ENCODE measurements around the gene TXNL1.
A peak's percentile ranks its signal among the peaks of the same experiment; 100 is the strongest.

The TXNL1 gene

DNA sequence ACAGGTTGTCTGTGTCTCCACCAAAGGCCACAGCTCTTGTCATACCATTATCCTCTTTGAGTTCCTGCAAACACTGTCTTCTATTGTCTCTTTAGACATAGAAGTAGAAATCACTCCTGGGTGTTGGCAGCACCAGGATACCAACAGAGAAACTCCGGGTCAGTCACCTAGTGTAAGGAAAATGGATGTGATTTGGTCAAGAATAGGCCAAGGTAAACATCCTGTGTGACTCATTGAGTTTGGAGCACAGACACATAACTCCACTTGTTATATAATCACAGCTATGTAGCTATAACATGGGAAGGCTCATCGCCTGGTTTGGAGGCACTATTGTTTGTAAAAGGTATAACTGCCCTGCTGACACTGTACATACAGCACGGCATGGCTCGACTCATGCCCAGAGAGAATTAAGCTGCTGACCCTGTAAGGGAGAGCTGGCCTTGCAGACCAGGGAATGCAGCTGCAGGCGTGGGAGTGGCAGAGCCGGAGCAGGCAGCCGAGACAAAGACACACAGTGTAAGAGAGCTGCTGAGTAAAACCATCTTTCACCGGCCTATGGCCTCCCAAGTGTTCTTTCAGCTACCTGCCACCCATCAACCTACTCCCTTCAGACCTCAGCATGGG is 3.4 kb upstream of the TXNL1 start:
- Histone ChIP-seq H3K36me3 (ENCODE audit: control insufficient read depth, insufficient read depth, low read length, severe bottlenecking) (no peaks in the 10 kb centered on the region), H3K9me3 (ENCODE audit: control insufficient read depth, low read length) (no peaks in the 10 kb centered on the region), H3K4me1 (ENCODE audit: control insufficient read depth, insufficient read depth, low read length) (peaks cover 5% of the 10 kb centered on the region), H3K4me3 (ENCODE audit: low read length) (no peak overlapping the region), H3K27me3 (replicated peaks; ENCODE audit: control insufficient read depth, insufficient read depth, low read length) (no peaks in the 10 kb centered on the region), H3K9ac (ENCODE audit: low read length) (no peak overlapping the region)
- DNase-seq (ENCODE audit: low read depth) = no peak

DNA sequence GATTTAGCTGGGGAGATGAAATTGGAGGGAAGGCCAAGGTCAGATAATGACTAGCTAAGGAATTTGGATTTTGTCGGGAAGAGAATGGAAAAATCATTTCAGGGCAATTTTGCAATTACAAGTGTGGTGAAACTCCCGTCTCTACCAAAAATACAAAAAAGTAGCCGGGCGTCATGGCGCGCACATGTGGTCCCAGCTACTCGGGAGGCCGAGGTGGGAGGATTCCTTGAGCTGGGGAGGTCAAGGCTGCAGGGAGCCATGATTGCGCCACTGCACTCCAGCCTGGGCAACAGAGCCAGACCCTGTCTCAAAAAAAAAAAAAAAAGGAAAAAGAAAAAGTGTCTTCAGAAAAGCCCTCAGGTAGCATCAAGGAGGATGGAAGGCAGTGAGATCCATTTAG is 1.2 kb upstream of the TXNL1 start:
- DNase-seq (ENCODE audit: low read depth) = no peak
- Histone ChIP-seq H3K9me3 (ENCODE audit: control insufficient read depth, low read length) (no peaks in the 10 kb centered on the region), H3K4me3 (ENCODE audit: low read length) (peak overlapping the region; percentile 96), H3K27me3 (replicated peaks; ENCODE audit: control insufficient read depth, insufficient read depth, low read length) (no peaks in the 10 kb centered on the region), H3K36me3 (ENCODE audit: control insufficient read depth, insufficient read depth, low read length, severe bottlenecking) (peaks cover 5% of the 10 kb centered on the region), H3K9ac (ENCODE audit: low read length) (peak overlapping the region; percentile 84), H3K4me1 (ENCODE audit: control insufficient read depth, insufficient read depth, low read length) (peaks cover 24% of the 10 kb centered on the region)

DNA sequence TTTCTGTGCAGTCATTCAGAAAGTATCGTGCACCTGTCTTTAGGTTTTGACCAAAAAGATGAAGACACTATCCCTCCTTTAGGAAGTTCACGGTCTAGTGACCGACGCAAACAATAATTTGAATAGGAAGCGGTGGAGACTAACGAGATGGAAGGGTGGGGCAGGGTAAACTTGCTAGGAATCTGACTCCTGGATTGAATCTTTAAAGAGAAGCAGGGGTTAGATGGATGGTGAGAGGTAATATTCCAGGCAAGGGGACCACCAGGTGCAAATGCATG is 651 bp upstream of the TXNL1 start:
- Histone ChIP-seq H3K9ac (ENCODE audit: low read length) (peak overlapping the region; percentile 84), H3K4me3 (ENCODE audit: low read length) (peak overlapping the region; percentile 96), H3K9me3 (ENCODE audit: control insufficient read depth, low read length) (no peaks in the 10 kb centered on the region), H3K4me1 (ENCODE audit: control insufficient read depth, insufficient read depth, low read length) (peaks cover 24% of the 10 kb centered on the region), H3K36me3 (ENCODE audit: control insufficient read depth, insufficient read depth, low read length, severe bottlenecking) (peaks cover 5% of the 10 kb centered on the region), H3K27me3 (replicated peaks; ENCODE audit: control insufficient read depth, insufficient read depth, low read length) (no peaks in the 10 kb centered on the region)
- no peak for DNase-seq (ENCODE audit: low read depth)

DNA sequence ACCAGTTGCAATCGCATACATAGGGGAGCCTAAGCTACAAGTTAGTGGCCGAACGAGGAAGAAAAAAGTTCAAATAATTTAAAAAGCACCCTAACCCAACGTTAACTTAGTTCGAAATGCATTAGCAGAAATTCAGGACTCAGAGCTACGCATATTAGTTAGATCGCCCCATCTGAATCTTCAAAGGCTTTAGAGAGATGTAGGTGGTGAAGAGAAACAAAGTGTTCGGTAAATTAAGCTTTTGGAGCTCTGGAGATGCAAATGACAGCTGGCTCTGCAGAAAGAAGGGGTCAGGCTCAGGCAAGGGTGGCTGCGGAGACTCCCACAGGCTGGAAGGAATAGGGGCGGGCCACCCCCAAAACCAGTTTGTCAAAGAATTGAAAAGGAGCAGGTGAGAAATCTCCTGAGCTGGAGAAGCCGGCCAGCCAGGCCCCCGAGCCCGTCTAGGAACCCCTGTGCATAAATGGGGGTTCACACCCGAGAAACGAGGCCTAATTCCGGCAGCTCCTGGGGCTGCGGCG is 621 bp downstream of the TXNL1 start:
- H3K4me3 ChIP-seq (ENCODE audit: low read length) = peak overlapping the region; percentile 96
- peak; percentile 32 for DNase-seq (ENCODE audit: low read depth)
- H3K9ac ChIP-seq (ENCODE audit: low read length) = peak overlapping the region; percentile 99
- H3K27me3 ChIP-seq (replicated peaks; ENCODE audit: control insufficient read depth, insufficient read depth, low read length) = no peaks in the 10 kb centered on the region
- H3K4me1 ChIP-seq (ENCODE audit: control insufficient read depth, insufficient read depth, low read length) = peaks cover 24% of the 10 kb centered on the region
- H3K36me3 ChIP-seq (ENCODE audit: control insufficient read depth, insufficient read depth, low read length, severe bottlenecking) = peaks cover 8% of the 10 kb centered on the region
- no peaks in the 10 kb centered on the region for H3K9me3 ChIP-seq (ENCODE audit: control insufficient read depth, low read length)

DNA sequence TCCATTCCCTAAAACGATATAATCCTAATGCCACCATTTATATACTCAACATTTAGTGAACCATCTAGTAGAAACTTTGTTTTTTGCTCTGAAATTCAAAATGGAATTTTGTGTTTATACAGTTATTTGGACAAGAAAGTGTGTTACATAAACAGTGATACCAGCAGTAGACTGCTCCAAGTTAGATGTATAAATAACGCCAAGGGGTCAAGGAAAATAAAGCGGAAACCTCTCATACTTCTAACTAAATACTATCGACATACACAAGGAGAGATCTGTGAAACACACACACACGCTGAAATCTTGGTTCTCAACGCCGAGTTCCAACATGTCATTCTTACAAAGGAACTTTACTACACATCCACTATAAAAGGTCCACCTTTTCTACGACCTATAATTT is 1.2 kb downstream of the TXNL1 start:
- Histone ChIP-seq H3K9me3 (ENCODE audit: control insufficient read depth, low read length) (no peaks in the 10 kb centered on the region), H3K4me3 (ENCODE audit: low read length) (peak overlapping the region; percentile 96), H3K27me3 (replicated peaks; ENCODE audit: control insufficient read depth, insufficient read depth, low read length) (no peaks in the 10 kb centered on the region), H3K4me1 (ENCODE audit: control insufficient read depth, insufficient read depth, low read length) (peaks cover 24% of the 10 kb centered on the region), H3K9ac (ENCODE audit: low read length) (peak overlapping the region; percentile 99), H3K36me3 (ENCODE audit: control insufficient read depth, insufficient read depth, low read length, severe bottlenecking) (peaks cover 13% of the 10 kb centered on the region)
- peak; percentile 44 for DNase-seq (ENCODE audit: low read depth)

DNA sequence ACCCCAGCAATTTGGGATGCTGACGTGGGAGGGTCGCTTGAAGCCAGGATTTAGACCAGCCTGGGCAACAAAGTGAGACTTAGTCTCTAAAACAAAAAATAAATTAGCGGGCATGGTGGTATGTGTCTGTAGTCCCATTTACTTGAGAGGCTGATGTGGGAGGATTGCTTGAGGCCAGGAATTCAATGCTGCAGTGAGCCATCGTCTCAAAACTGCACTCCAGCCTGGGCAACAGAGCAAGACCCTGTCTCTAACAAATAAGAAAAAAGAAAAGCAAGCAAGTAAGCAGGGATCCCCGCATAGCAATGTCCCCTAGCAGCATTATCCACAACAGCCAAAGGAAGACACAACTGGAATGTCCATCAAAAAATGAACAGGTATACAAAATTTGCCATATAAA is 3.4 kb downstream of the TXNL1 start:
- no peaks in the 10 kb centered on the region for H3K27me3 ChIP-seq (replicated peaks; ENCODE audit: control insufficient read depth, insufficient read depth, low read length)
- peaks cover 24% of the 10 kb centered on the region for H3K4me1 ChIP-seq (ENCODE audit: control insufficient read depth, insufficient read depth, low read length)
- no peak for DNase-seq (ENCODE audit: low read depth)
- H3K9me3 ChIP-seq (ENCODE audit: control insufficient read depth, low read length) = no peaks in the 10 kb centered on the region
- H3K36me3 ChIP-seq (ENCODE audit: control insufficient read depth, insufficient read depth, low read length, severe bottlenecking) = peaks cover 13% of the 10 kb centered on the region
- H3K4me3 ChIP-seq (ENCODE audit: low read length) = peak overlapping the region; percentile 8
- no peak overlapping the region for H3K9ac ChIP-seq (ENCODE audit: low read length)

DNA sequence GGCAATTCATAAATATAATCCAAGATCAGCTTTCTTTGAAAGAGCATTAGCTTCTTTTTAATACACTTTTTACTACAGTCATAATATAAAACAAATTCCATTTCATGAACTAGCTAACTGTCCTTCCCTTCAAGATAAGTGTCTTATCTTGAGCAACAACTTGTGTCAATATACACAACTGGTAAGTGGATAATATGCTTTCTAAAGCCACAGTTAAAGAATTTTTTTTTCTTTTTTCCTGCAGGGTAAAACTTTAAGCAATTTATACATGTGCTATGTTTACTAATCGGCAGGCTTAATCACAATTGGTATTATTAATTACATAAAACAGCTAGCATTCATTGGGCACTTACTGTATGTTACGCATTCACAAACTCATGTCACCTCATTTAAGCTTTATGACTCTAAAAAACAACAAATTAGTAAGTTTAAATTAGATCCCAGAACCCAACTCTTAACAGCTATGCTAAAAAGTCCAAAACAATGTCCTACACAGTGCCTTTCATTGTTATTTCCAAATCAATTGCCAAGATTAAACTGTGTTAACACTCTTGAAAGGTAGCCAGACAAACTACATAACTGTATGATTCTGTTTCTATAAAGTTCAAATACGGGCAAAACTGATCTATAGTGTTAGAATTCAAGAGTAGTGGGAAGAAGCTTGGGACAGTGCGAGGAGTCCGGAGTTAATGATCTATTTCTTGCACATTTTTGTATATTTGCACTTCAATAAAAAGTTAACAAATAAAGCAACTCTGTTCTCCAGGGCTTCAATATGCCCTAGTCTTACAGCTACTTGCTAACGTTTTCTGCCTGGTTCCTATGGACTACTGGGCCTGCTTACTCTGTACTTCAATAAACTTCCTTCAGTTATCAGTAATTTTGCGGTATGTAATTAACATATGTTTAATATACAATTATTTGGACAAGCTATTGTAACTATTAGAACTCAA is 6.0 kb downstream of the TXNL1 start:
- no peaks in the 10 kb centered on the region for H3K9me3 ChIP-seq (ENCODE audit: control insufficient read depth, low read length)
- H3K4me3 ChIP-seq (ENCODE audit: low read length) = no peak overlapping the region
- H3K4me1 ChIP-seq (ENCODE audit: control insufficient read depth, insufficient read depth, low read length) = peaks cover 23% of the 10 kb centered on the region
- no peak overlapping the region for H3K9ac ChIP-seq (ENCODE audit: low read length)
- DNase-seq (ENCODE audit: low read depth) = no peak
- no peaks in the 10 kb centered on the region for H3K27me3 ChIP-seq (replicated peaks; ENCODE audit: control insufficient read depth, insufficient read depth, low read length)
- peaks cover 25% of the 10 kb centered on the region for H3K36me3 ChIP-seq (ENCODE audit: control insufficient read depth, insufficient read depth, low read length, severe bottlenecking)

DNA sequence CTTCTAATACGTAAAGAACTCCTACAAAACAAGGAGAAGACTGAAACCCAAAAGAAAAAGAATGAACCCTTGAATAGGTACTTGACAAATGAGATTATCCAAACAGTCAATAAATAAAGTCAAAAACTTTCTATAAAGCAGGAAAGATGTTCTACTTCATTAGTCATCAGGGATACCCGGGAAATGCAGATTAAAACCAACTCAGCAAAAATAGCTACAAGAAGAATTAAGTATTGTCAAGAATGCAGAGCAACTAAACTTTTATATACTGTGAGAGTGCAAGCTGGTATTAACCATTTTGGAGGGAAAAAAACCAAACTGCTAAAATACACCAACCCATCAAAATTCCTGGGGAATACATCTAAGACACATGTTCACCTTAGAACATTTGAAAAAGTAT is 10.4 kb downstream of the TXNL1 start:
- peaks cover 46% of the 10 kb centered on the region for H3K36me3 ChIP-seq (ENCODE audit: control insufficient read depth, insufficient read depth, low read length, severe bottlenecking)
- no peaks in the 10 kb centered on the region for H3K9me3 ChIP-seq (ENCODE audit: control insufficient read depth, low read length)
- no peak overlapping the region for H3K9ac ChIP-seq (ENCODE audit: low read length)

DNA sequence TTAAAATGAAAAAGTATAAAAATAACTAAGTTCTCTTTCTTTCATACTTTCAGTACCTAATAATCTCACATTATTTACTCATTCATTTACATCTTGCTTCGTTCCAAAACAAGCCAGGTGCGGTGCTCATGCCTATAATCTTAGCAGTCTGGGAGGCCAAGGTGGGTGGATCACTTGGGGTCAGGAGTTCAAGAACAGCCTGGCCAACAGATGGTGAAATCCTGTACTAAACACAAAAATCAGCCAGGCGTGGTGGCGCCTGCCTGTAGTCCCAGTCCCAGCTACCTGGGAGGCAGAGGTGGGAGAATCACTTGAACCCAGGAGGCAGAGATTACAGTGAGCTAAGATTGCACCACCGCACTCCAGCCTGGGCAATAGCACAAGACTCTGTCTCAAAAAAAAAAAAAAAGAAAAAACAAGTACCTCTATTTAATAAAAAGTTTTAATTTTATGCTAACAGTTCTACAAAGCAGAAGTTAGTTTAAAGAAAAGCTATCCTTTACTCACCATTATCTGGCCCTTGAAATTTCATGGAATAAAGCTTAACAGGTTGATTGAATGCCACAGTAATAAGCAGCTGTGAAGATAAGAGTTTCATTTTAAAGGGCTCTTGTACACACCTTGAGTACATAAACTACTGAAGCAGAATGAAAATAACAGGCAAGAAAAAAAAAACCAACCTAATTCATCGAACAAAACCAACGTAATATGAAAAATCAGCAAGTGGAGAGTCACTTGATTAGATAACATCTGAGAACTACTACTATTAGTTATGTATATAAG is 22.5 kb downstream of the TXNL1 start:
- Histone ChIP-seq H3K9ac (ENCODE audit: low read length) (no peak overlapping the region), H3K4me1 (ENCODE audit: control insufficient read depth, insufficient read depth, low read length) (no peaks in the 10 kb centered on the region), H3K36me3 (ENCODE audit: control insufficient read depth, insufficient read depth, low read length, severe bottlenecking) (peaks cover 85% of the 10 kb centered on the region), H3K27me3 (replicated peaks; ENCODE audit: control insufficient read depth, insufficient read depth, low read length) (no peaks in the 10 kb centered on the region), H3K4me3 (ENCODE audit: low read length) (no peak overlapping the region), H3K9me3 (ENCODE audit: control insufficient read depth, low read length) (no peaks in the 10 kb centered on the region)
- no peak for DNase-seq (ENCODE audit: low read depth)

More for the DNA sequence above, 10.4 kb downstream of the TXNL1 start:
- Histone ChIP-seq H3K4me3 (ENCODE audit: low read length) (no peak overlapping the region), H3K4me1 (ENCODE audit: control insufficient read depth, insufficient read depth, low read length) (peaks cover 3% of the 10 kb centered on the region), H3K27me3 (replicated peaks; ENCODE audit: control insufficient read depth, insufficient read depth, low read length) (no peaks in the 10 kb centered on the region)
- no peak for DNase-seq (ENCODE audit: low read depth)

DNA sequence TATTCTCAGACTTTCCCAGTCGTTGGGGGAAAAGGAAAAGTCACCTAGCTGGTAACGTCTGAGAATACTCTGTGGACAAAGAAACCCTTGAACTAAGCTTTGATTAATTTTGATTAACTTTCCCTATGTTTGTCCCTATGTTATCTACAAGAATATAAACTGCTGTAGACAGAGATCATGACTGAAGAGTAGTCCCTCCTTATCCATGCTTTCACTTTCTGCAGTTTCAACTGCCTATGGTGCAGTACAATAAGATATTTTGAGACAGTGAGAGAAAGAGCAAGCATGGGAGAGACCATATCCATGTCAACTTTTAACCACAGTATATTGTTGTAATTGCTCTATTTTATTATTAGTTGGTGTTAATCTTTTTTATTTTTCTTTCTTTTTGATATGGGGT is 31.8 kb downstream of the TXNL1 start:
- Histone ChIP-seq H3K4me3 (ENCODE audit: low read length) (no peak overlapping the region), H3K9ac (ENCODE audit: low read length) (no peak overlapping the region), H3K4me1 (ENCODE audit: control insufficient read depth, insufficient read depth, low read length) (no peaks in the 10 kb centered on the region), H3K36me3 (ENCODE audit: control insufficient read depth, insufficient read depth, low read length, severe bottlenecking) (peaks cover 94% of the 10 kb centered on the region), H3K27me3 (replicated peaks; ENCODE audit: control insufficient read depth, insufficient read depth, low read length) (no peaks in the 10 kb centered on the region), H3K9me3 (ENCODE audit: control insufficient read depth, low read length) (no peaks in the 10 kb centered on the region)
- DNase-seq (ENCODE audit: low read depth) = no peak

DNA sequence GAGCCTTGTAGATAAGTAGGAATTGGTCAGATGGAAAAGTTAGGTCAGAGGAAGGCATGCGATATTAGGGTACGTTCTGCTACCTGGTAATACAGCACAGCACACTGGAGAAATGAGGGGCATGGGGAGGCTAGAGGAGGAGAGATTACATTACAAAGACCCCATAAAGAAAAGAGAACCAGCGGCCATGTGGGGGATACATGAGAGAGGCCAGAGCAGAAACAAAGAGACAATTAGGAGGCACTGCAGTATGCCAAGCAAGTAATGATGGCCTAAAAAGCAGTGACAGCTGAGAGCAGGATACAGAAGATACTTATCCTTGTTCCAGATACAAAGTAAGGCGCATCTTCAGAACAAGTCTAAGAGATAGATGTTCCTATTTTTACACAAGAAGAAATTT is 40.0 kb downstream of the TXNL1 start:
- Histone ChIP-seq H3K27me3 (replicated peaks; ENCODE audit: control insufficient read depth, insufficient read depth, low read length) (no peaks in the 10 kb centered on the region), H3K9ac (ENCODE audit: low read length) (no peak overlapping the region), H3K9me3 (ENCODE audit: control insufficient read depth, low read length) (peaks cover 4% of the 10 kb centered on the region), H3K4me3 (ENCODE audit: low read length) (no peak overlapping the region), H3K4me1 (ENCODE audit: control insufficient read depth, insufficient read depth, low read length) (no peaks in the 10 kb centered on the region), H3K36me3 (ENCODE audit: control insufficient read depth, insufficient read depth, low read length, severe bottlenecking) (peaks cover 28% of the 10 kb centered on the region)
- DNase-seq (ENCODE audit: low read depth) = no peak

All from adipocyte (in vitro differentiated cells).